Duodenal mucosa (tissue), 2 donors: ENCODE data around the gene SRGAP1.

Source experiments
- H3K27ac ChIP-seq: one replicate; pipeline ENCODE4 v1.7.0; 2013; ENCODE audit warnings: low read depth, low read length
- H3K27me3 ChIP-seq, 2 donors: one replicate each; pipeline ENCODE4 v1.7.0; 2013; ENCODE audit warnings: low read length in 2 of 2, control low read depth in 1 of 2; ENCODE audit not compliant: insufficient read depth in 2 of 2, control insufficient read depth in 1 of 2
- H3K36me3 ChIP-seq, 2 donors: one replicate each; pipeline ENCODE4 v1.7.0; 2013; ENCODE audit warnings: low read length in 2 of 2, control low read depth in 1 of 2; ENCODE audit not compliant: insufficient read depth in 2 of 2, control insufficient read depth in 1 of 2
- H3K4me1 ChIP-seq, 2 donors: one replicate each; pipeline ENCODE4 v1.7.0; 2013; ENCODE audit warnings: low read length in 2 of 2, control low read depth in 1 of 2; ENCODE audit not compliant: insufficient read depth in 2 of 2, control insufficient read depth in 1 of 2
- H3K4me3 ChIP-seq, 2 donors: one replicate each; pipeline ENCODE4 v1.7.0; 2013; ENCODE audit warnings: low read length in 2 of 2, low read depth in 1 of 2
- H3K9ac ChIP-seq, 2 donors: one replicate each; pipeline ENCODE4 v1.7.0; 2013; ENCODE audit warnings: low read length in 2 of 2, low read depth in 1 of 2
- H3K9me3 ChIP-seq, 2 donors: one replicate each; pipeline ENCODE4 v1.7.0; 2013; ENCODE audit warnings: low read length in 2 of 2, control low read depth in 1 of 2; ENCODE audit not compliant: control insufficient read depth in 1 of 2

Gene SRGAP1

GRCh38 chr12:63811755-63812154, 32.7 kb upstream of the SRGAP1 start:
- H3K27ac ChIP-seq, result no peak overlapping the region
- H3K4me1 ChIP-seq, result no peaks in the 10 kb centered on the region
- no peak overlapping the region for H3K4me3 ChIP-seq
- no peak overlapping the region for H3K9ac ChIP-seq
- H3K36me3 ChIP-seq, result peaks cover 0 to 5% of the 10 kb centered on the region in 2 donors
- H3K9me3 ChIP-seq, result no peaks in the 10 kb centered on the region
- H3K27me3 ChIP-seq, result no peaks in the 10 kb centered on the region

GRCh38 chr12:63814146-63814772, 30.2 kb upstream of the SRGAP1 start:
- H3K9ac ChIP-seq, result no peak overlapping the region

GRCh38 chr12:63815482-63815852, 29.0 kb upstream of the SRGAP1 start:
- Histone ChIP-seq H3K27me3 (no peaks in the 10 kb centered on the region), H3K9ac (no peak overlapping the region), H3K27ac (no peak overlapping the region), H3K4me1 (no peaks in the 10 kb centered on the region), H3K36me3 (no peaks in the 10 kb centered on the region), H3K4me3 (no peak overlapping the region), H3K9me3 (no peaks in the 10 kb centered on the region)

More at GRCh38 chr12:63814146-63814772, 30.2 kb upstream of the SRGAP1 start:
- H3K4me1 ChIP-seq, result no peaks in the 10 kb centered on the region
- no peaks in the 10 kb centered on the region for H3K27me3 ChIP-seq
- no peaks in the 10 kb centered on the region for H3K36me3 ChIP-seq
- no peaks in the 10 kb centered on the region for H3K9me3 ChIP-seq
- no peak overlapping the region for H3K4me3 ChIP-seq
- H3K27ac ChIP-seq, result no peak overlapping the region

- no peaks in the 10 kb centered on the region for H3K9me3 ChIP-seq
- no peaks in the 10 kb centered on the region for H3K4me1 ChIP-seq
- no peaks in the 10 kb centered on the region for H3K36me3 ChIP-seq
- H3K27me3 ChIP-seq, result no peaks in the 10 kb centered on the region
- H3K27ac ChIP-seq, result no peak overlapping the region
- no peak overlapping the region for H3K4me3 ChIP-seq
- no peak overlapping the region for H3K9ac ChIP-seq
Observed at GRCh38 chr12:63816031-63816430, 28.5 kb upstream of the SRGAP1 start.

GRCh38 chr12:63820427-63820826, 24.1 kb upstream of the SRGAP1 start:
- Histone ChIP-seq H3K27me3 (no peaks in the 10 kb centered on the region), H3K4me1 (no peaks in the 10 kb centered on the region), H3K36me3 (no peaks in the 10 kb centered on the region), H3K9me3 (no peaks in the 10 kb centered on the region), H3K4me3 (no peak overlapping the region), H3K27ac (no peak overlapping the region), H3K9ac (no peak overlapping the region)

- Histone ChIP-seq H3K27ac (no peak overlapping the region), H3K9me3 (no peaks in the 10 kb centered on the region), H3K36me3 (no peaks in the 10 kb centered on the region), H3K9ac (no peak overlapping the region), H3K4me3 (peak overlapping the region; percentile 40 to 44), H3K4me1 (no peaks in the 10 kb centered on the region), H3K27me3 (no peaks in the 10 kb centered on the region)
Observed at GRCh38 chr12:63821781-63822251, 22.7 kb upstream of the SRGAP1 start.

- Histone ChIP-seq H3K9me3 (no peaks in the 10 kb centered on the region), H3K4me3 (peak overlapping the region; percentile 40 to 44), H3K4me1 (no peaks in the 10 kb centered on the region), H3K27ac (no peak overlapping the region), H3K9ac (no peak overlapping the region), H3K36me3 (no peaks in the 10 kb centered on the region), H3K27me3 (no peaks in the 10 kb centered on the region)
Observed at GRCh38 chr12:63822352-63822751, 22.1 kb upstream of the SRGAP1 start.

- Histone ChIP-seq H3K4me1 (no peaks in the 10 kb centered on the region), H3K36me3 (no peaks in the 10 kb centered on the region), H3K4me3 (no peak overlapping the region), H3K27me3 (no peaks in the 10 kb centered on the region), H3K27ac (no peak overlapping the region), H3K9ac (no peak overlapping the region), H3K9me3 (no peaks in the 10 kb centered on the region)
Observed at GRCh38 chr12:63823040-63823439, 21.5 kb upstream of the SRGAP1 start.

- Histone ChIP-seq H3K9me3 (peaks cover 0 to 5% of the 10 kb centered on the region in 2 donors), H3K4me3 (no peak overlapping the region), H3K27ac (no peak overlapping the region), H3K9ac (no peak overlapping the region), H3K4me1 (no peaks in the 10 kb centered on the region), H3K36me3 (no peaks in the 10 kb centered on the region), H3K27me3 (no peaks in the 10 kb centered on the region)
Observed at GRCh38 chr12:63826006-63826585, 18.4 kb upstream of the SRGAP1 start.

GRCh38 chr12:63828867-63829266, 15.6 kb upstream of the SRGAP1 start:
- no peak overlapping the region for H3K27ac ChIP-seq
- no peaks in the 10 kb centered on the region for H3K27me3 ChIP-seq
- H3K4me3 ChIP-seq, result no peak overlapping the region
- H3K9me3 ChIP-seq, result peaks cover 0 to 5% of the 10 kb centered on the region in 2 donors
- H3K36me3 ChIP-seq, result no peaks in the 10 kb centered on the region
- no peak overlapping the region for H3K9ac ChIP-seq
- H3K4me1 ChIP-seq, result no peaks in the 10 kb centered on the region
